Embryonic facial prominence (tissue), 1 donor: ENCODE results near the gene RPL18A.

Source experiments
- DNase-seq: peaks from one replicate; pipeline ENCODE4 v3.0.0-alpha.2; 2016; ENCODE audit errors: extremely low spot score

RPL18A gene

GRCh38 chr19:17859533-17860330 lies at the start of gene RPL18A:
TSS of gene RPL18A (plus strand) at chr19:17859910. CDS start at chr19:17859957, 47 bp downstream.
- DNase-seq, result peak; percentile 99

- DNase-seq, result no peak
These were observed 48.6 kb upstream of the RPL18A start for GRCh38 chr19:17811103-17811502.

GRCh38 chr19:17811681-17812080 lies 48.0 kb upstream of the RPL18A start:
- no peak for DNase-seq

GRCh38 chr19:17812099-17812498 lies 47.6 kb upstream of the RPL18A start:
- no peak for DNase-seq

GRCh38 chr19:17817668-17818363 lies 41.9 kb upstream of the RPL18A start:
- DNase-seq, result no peak

GRCh38 chr19:17821190-17821589 lies 38.5 kb upstream of the RPL18A start, which contains the start of gene INSL3:
TSS of gene INSL3 (minus strand) at chr19:17821519. CDS start at chr19:17821506, 13 bp downstream.
- DNase-seq, result no peak

- DNase-seq, result no peak
These were observed 35.4 kb upstream of the RPL18A start for GRCh38 chr19:17824339-17824738.

GRCh38 chr19:17826508-17827056 lies 33.1 kb upstream of the RPL18A start:
- DNase-seq, result no peak

GRCh38 chr19:17829855-17830566 lies 29.7 kb upstream of the RPL18A start:
- DNase-seq, result no peak

GRCh38 chr19:17830567-17831418 lies 28.9 kb upstream of the RPL18A start:
- DNase-seq, result peak; percentile 68

- DNase-seq, result no peak
These were observed 28.3 kb upstream of the RPL18A start for GRCh38 chr19:17831419-17831888.

- DNase-seq, result no peak
These were observed 27.1 kb upstream of the RPL18A start for GRCh38 chr19:17832443-17833208.

GRCh38 chr19:17834350-17835181 lies 25.1 kb upstream of the RPL18A start:
- no peak for DNase-seq

GRCh38 chr19:17835182-17836006 lies 24.3 kb upstream of the RPL18A start:
- DNase-seq, result no peak

- DNase-seq, result no peak
These were observed 23.2 kb upstream of the RPL18A start for GRCh38 chr19:17836530-17836929.

GRCh38 chr19:17837972-17838371 lies 21.7 kb upstream of the RPL18A start:
- no peak for DNase-seq

GRCh38 chr19:17840019-17840418 lies 19.7 kb upstream of the RPL18A start:
- no peak for DNase-seq

GRCh38 chr19:17841371-17841809 lies 18.3 kb upstream of the RPL18A start:
- DNase-seq, result no peak
